Loucy (cell line): ENCODE measurements around the gene ARHGAP24.
"Not testable (repeated sequence)": the region's sequence is repeated elsewhere in the genome, so short reads cannot be mapped to it uniquely, and the experiment has no call there.

Experiments
- H2AFZ ChIP-seq: fragments of 200-600 bp; sonication (generic); 2 replicates; pipeline ENCODE4 v1.6.0; 2016; ENCODE audit warnings: antibody characterized with exemption, mild to moderate bottlenecking, low read length, moderate library complexity
- H3F3A ChIP-seq: fragments of 200-600 bp; 2 replicates; pipeline ENCODE4 v1.6.0; 2016; ENCODE audit warnings: antibody characterized with exemption, low read depth, mild to moderate bottlenecking
- H3K27me3 ChIP-seq: fragments of 200-600 bp; sonication (generic); 2 replicates; pipeline ENCODE4 v1.6.1; 2014; ENCODE audit warnings: low read length, mild to moderate bottlenecking; ENCODE audit not compliant: insufficient read depth, poor library complexity, severe bottlenecking
- H3K36me3 ChIP-seq: fragments of 200-600 bp; sonication (generic); 2 replicates; pipeline ENCODE4 v1.6.1; 2016; ENCODE audit warnings: low read length; ENCODE audit not compliant: insufficient read depth
- H3K4me1 ChIP-seq: fragments of 200-600 bp; sonication (generic); 2 replicates; pipeline ENCODE4 v1.5.1; 2014; ENCODE audit warnings: low read length, mild to moderate bottlenecking; ENCODE audit not compliant: insufficient read depth, poor library complexity, severe bottlenecking
- H3K4me2 ChIP-seq: fragments of 200-600 bp; sonication (generic); 2 replicates; pipeline ENCODE4 v1.6.0; 2014; ENCODE audit warnings: antibody characterized with exemption, low read length, low read depth, mild to moderate bottlenecking; ENCODE audit not compliant: poor library complexity, severe bottlenecking
- H3K4me3 ChIP-seq: fragments of 200-600 bp; sonication (generic); 2 replicates; pipeline ENCODE4 v1.5.1; 2014; ENCODE audit warnings: low read length, mild to moderate bottlenecking, mixed read lengths; ENCODE audit not compliant: poor library complexity, severe bottlenecking
- H3K79me2 ChIP-seq: fragments of 200-600 bp; sonication (generic); 2 replicates; pipeline ENCODE4 v1.6.1; 2014; ENCODE audit warnings: low read length; ENCODE audit not compliant: insufficient read depth
- H3K9ac ChIP-seq: fragments of 200-600 bp; sonication (generic); 2 replicates; pipeline ENCODE4 v1.6.0; 2014; ENCODE audit warnings: mild to moderate bottlenecking, low read depth, low read length, moderate library complexity; ENCODE audit not compliant: poor library complexity, severe bottlenecking
- H3K9me2 ChIP-seq: fragments of 200-600 bp; sonication (generic); replicated peaks from 2 replicates; pipeline ENCODE4 v1.6.1; 2016; ENCODE audit warnings: low read depth, low read length, mixed read lengths
- H3K9me3 ChIP-seq: fragments of 200-600 bp; sonication (generic); 2 replicates; pipeline ENCODE4 v1.6.1; 2014; ENCODE audit warnings: mild to moderate bottlenecking, antibody characterized with exemption, low read length, low read depth; ENCODE audit not compliant: insufficient read depth
- H4K20me1 ChIP-seq: fragments of 200-600 bp; sonication (generic); 2 replicates; pipeline ENCODE4 v1.6.0; 2014; ENCODE audit warnings: antibody characterized with exemption, low read length, mild to moderate bottlenecking; ENCODE audit not compliant: insufficient read depth, poor library complexity, severe bottlenecking
- EZH2phosphoT487 ChIP-seq: fragments of 200-600 bp; IDR thresholded peaks from 2 replicates; pipeline ENCODE4 v1.6.1; 2018; ENCODE audit warnings: antibody characterized with exemption, mild to moderate bottlenecking, moderate library complexity, borderline replicate concordance
- TF ChIP-seq, protein P1 (sequence below): fragments of 200-600 bp; sonication (generic); conservative IDR thresholded peaks from 2 replicates; pipeline ENCODE4 v1.5.1; 2014; ENCODE audit warnings: mild to moderate bottlenecking, antibody characterized with exemption, low read length

The ARHGAP24 gene

DNA sequence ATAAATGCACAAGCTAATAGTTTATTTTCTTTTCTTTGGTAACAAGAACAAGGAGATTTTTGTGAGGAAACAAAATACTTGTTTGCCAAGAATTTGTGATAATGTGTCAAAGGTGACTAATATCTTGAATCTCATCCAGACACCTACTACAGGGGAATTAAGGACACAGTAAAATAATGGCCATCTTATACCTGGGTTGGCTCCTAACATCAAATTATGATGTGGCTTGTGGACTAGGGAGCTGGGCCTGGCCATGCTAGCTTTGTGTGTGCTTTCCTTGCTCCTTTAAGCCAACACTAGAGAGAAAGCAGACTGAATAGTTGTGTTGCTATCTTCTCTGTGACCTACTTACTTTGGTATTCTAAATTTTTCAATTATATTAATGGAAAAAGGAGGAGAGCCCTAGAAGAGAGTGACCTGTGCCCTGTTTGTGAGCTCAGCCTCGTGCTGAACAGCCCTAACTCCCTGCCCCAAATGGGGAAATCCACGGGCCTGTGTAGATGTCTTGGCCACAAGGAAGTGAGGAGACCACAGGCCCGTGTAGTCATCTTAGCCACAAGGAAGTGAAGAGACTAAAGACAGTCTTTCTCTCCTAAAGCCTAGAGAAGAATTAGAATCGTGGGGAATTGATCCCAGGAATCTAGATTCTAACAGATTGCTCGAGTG lies 23.3 kb downstream of the ARHGAP24 start:
- no peaks in the 10 kb centered on the region for H3K9me3 ChIP-seq
- H3K4me2 ChIP-seq = no peak overlapping the region
- H3K9me2 ChIP-seq = no peaks in the 10 kb centered on the region
- no peaks in the 10 kb centered on the region for H3K4me1 ChIP-seq
- no peak overlapping the region for H3K4me3 ChIP-seq
- no peak overlapping the region for H3K9ac ChIP-seq
- no peaks in the 10 kb centered on the region for H3K27me3 ChIP-seq
- no peaks in the 10 kb centered on the region for H4K20me1 ChIP-seq
- H2AFZ ChIP-seq = peak overlapping the region; percentile 45
- TF ChIP-seq, protein P1, sequence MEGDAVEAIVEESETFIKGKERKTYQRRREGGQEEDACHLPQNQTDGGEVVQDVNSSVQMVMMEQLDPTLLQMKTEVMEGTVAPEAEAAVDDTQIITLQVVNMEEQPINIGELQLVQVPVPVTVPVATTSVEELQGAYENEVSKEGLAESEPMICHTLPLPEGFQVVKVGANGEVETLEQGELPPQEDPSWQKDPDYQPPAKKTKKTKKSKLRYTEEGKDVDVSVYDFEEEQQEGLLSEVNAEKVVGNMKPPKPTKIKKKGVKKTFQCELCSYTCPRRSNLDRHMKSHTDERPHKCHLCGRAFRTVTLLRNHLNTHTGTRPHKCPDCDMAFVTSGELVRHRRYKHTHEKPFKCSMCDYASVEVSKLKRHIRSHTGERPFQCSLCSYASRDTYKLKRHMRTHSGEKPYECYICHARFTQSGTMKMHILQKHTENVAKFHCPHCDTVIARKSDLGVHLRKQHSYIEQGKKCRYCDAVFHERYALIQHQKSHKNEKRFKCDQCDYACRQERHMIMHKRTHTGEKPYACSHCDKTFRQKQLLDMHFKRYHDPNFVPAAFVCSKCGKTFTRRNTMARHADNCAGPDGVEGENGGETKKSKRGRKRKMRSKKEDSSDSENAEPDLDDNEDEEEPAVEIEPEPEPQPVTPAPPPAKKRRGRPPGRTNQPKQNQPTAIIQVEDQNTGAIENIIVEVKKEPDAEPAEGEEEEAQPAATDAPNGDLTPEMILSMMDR = no peak
- TF ChIP-seq EZH2phosphoT487 = no peak
- H3F3A ChIP-seq = no peaks in the 10 kb centered on the region
- no peaks in the 10 kb centered on the region for H3K36me3 ChIP-seq
- no peaks in the 10 kb centered on the region for H3K79me2 ChIP-seq

DNA sequence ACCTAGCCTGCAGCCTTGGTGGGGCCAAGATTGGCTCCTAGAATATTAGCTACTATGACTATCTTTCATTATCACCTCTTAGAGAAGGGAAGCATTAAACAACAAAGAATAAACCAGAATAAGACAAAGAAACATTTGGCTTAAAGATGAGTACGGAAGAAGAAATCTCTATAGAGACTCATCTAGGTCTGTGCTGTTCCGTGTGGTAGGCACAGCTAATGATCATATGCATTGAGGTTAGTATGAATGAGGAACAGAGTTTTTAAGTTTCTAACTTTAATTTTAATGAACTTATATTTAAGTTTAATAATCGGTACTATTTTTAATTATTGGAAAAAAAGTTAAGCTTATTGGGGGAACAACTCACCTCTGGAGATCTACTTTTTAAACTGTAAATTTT lies 24.6 kb downstream of the ARHGAP24 start:
- Histone ChIP-seq H3F3A (no peaks in the 10 kb centered on the region), H3K9ac (no peak overlapping the region), H3K36me3 (no peaks in the 10 kb centered on the region), H2AFZ (no peak overlapping the region), H3K9me3 (no peaks in the 10 kb centered on the region), H3K27me3 (no peaks in the 10 kb centered on the region), H3K4me1 (no peaks in the 10 kb centered on the region), H3K4me2 (no peak overlapping the region), H4K20me1 (no peaks in the 10 kb centered on the region), H3K79me2 (no peaks in the 10 kb centered on the region), H3K4me3 (no peak overlapping the region), H3K9me2 (no peaks in the 10 kb centered on the region)
- TF ChIP-seq EZH2phosphoT487 = no peak
- TF ChIP-seq, protein P1 = no peak

GRCh38 chr4:85500110-85500867 lies 25.3 kb downstream of the ARHGAP24 start:
- Histone ChIP-seq H3K27me3 (no peaks in the 10 kb centered on the region), H3K9me2 (no peaks in the 10 kb centered on the region), H3K4me3 (no peak overlapping the region), H4K20me1 (no peaks in the 10 kb centered on the region), H2AFZ (no peak overlapping the region), H3K9me3 (no peaks in the 10 kb centered on the region), H3K4me2 (no peak overlapping the region), H3K4me1 (no peaks in the 10 kb centered on the region), H3K36me3 (no peaks in the 10 kb centered on the region), H3K9ac (no peak overlapping the region), H3F3A (no peaks in the 10 kb centered on the region), H3K79me2 (no peaks in the 10 kb centered on the region)
- TF ChIP-seq EZH2phosphoT487 = no peak
- TF ChIP-seq, protein P1 = no peak

DNA sequence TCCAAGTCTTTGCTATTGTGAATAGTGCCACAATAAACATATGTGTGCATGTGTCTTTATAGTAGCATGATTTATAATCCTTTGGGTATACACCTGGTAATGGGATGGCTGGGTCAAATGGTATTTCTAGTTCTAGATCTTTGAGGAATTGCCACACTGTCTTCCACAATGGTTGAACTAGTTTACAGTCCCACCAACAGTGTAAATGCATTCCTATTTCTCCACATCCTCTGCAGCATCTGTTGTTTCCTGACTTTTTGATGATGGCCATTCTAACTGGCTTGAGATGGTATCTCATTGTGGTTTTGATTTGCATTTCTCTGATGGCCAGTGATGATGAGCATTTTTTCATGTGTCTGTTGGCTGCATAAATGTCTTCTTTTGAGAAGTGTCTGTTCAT lies 26.2 kb downstream of the ARHGAP24 start:
- not testable (repeated sequence) for H4K20me1 ChIP-seq, H2AFZ ChIP-seq, H3K4me3 ChIP-seq, H3K27me3 ChIP-seq, H3K79me2 ChIP-seq, H3K36me3 ChIP-seq, H3K4me2 ChIP-seq, H3K9me2 ChIP-seq, H3K9ac ChIP-seq, H3K9me3 ChIP-seq, H3F3A ChIP-seq, H3K4me1 ChIP-seq
